ENCODE results near the gene S100A4. TPM values are rescaled to one million over a fixed set of nuclear protein-coding genes. Genes with fewer than 3 reads are reported as not detected.

Gene S100A4
- total RNA-seq, 2 donors from 2014 or later: 56.3 to 71.3 TPM

GRCh38 chr1:153540394-153541361, 4.9 kb downstream of the S100A4 start, which contains the start of gene S100A5:
TSS of gene S100A5 (minus strand) at chr1:153540934. CDS start at chr1:153540191, 743 bp downstream.
- WGBS: 87% methylated on average over 11 of the region's 11 CpGs
- H3K4me1 ChIP-seq (replicated peaks): peaks cover 3% of the 10 kb centered on the region
- H3K36me3 ChIP-seq: no peaks in the 10 kb centered on the region
- no peak within 1 kb of the TSS for H3K27ac ChIP-seq
- DNase-seq (ENCODE audit: low spot score): no peak
- intact Hi-C loops (cut with DNase I): no loop called here
- TF ChIP-seq CTCF (IDR thresholded peaks at IDR 0.05): no peak
- no peak for TF ChIP-seq POLR2AphosphoS5 (IDR thresholded peaks at IDR 0.05)
- no peaks in the 10 kb centered on the region for H3K9me3 ChIP-seq
- no peak within 1 kb of the TSS for H3K4me3 ChIP-seq
- H3K27me3 ChIP-seq (replicated peaks; ENCODE audit: insufficient read depth): no peaks in the 10 kb centered on the region

GRCh38 chr1:153539395-153540093, 6.1 kb downstream of the S100A4 start:
- Histone ChIP-seq H3K4me3 (no peak overlapping the region), H3K9me3 (no peaks in the 10 kb centered on the region), H3K27ac (no peak overlapping the region), H3K4me1 (replicated peaks) (peaks cover 3% of the 10 kb centered on the region), H3K27me3 (replicated peaks; ENCODE audit: insufficient read depth) (no peaks in the 10 kb centered on the region), H3K36me3 (no peaks in the 10 kb centered on the region)
- TF ChIP-seq CTCF (IDR thresholded peaks at IDR 0.05) (no peak), POLR2AphosphoS5 (IDR thresholded peaks at IDR 0.05) (no peak), POLR2A (IDR thresholded peaks at IDR 0.05) (no peak)
- DNase-seq (ENCODE audit: low spot score): no peak
- intact Hi-C loops (cut with DNase I): no loop called here
- WGBS: 74% methylated on average over 4 of the region's 4 CpGs

- Histone ChIP-seq H3K27me3 (replicated peaks; ENCODE audit: insufficient read depth) (no peaks in the 10 kb centered on the region), H3K27ac (no peak overlapping the region), H3K4me3 (no peak overlapping the region), H3K36me3 (no peaks in the 10 kb centered on the region), H3K4me1 (replicated peaks) (peaks cover 3% of the 10 kb centered on the region), H3K9me3 (no peaks in the 10 kb centered on the region)
- intact Hi-C loops (cut with DNase I): no loop called here
- TF ChIP-seq POLR2A (IDR thresholded peaks at IDR 0.05) (no peak), CTCF (IDR thresholded peaks at IDR 0.05) (no peak), POLR2AphosphoS5 (IDR thresholded peaks at IDR 0.05) (no peak)
- DNase-seq (ENCODE audit: low spot score): no peak
- 81% methylated on average over 6 of the region's 6 CpGs for WGBS
Observed at GRCh38 chr1:153538315-153538821, 7.2 kb downstream of the S100A4 start.

GRCh38 chr1:153537376-153537730, 8.3 kb downstream of the S100A4 start:
- no peak overlapping the region for H3K27ac ChIP-seq
- no peak overlapping the region for H3K4me3 ChIP-seq
- intact Hi-C loops (cut with DNase I): no loop called here
- H3K36me3 ChIP-seq: no peaks in the 10 kb centered on the region
- no peaks in the 10 kb centered on the region for H3K27me3 ChIP-seq (replicated peaks; ENCODE audit: insufficient read depth)
- H3K4me1 ChIP-seq (replicated peaks): peaks cover 3% of the 10 kb centered on the region
- WGBS: 93% methylated on average over 6 of the region's 6 CpGs
- TF ChIP-seq CTCF (IDR thresholded peaks at IDR 0.05) (no peak), POLR2A (IDR thresholded peaks at IDR 0.05) (no peak), POLR2AphosphoS5 (IDR thresholded peaks at IDR 0.05) (no peak)
- DNase-seq (ENCODE audit: low spot score): no peak
- H3K9me3 ChIP-seq: no peaks in the 10 kb centered on the region
